SHP77 treated with DMSO at 0.1 percent for 48 hours (cell line): ENCODE measurements around the gene TRAP1.
"Not testable (repeated sequence)": the region's sequence is repeated elsewhere in the genome, so short reads cannot be mapped to it uniquely, and the experiment has no call there.

Experiments used
- DNase-seq: peaks from one replicate; lab custom pipeline; 2025; lab: John Stamatoyannopoulos, UW

Gene TRAP1

GRCh38 chr16:3673676-3674377 is 43.5 kb downstream of the TRAP1 start:
- no peak for DNase-seq

- no peak for DNase-seq
Measured at GRCh38 chr16:3673201-3673600, 44.1 kb downstream of the TRAP1 start.

- no peak for DNase-seq
Measured at GRCh38 chr16:3672571-3673041, 44.7 kb downstream of the TRAP1 start.

GRCh38 chr16:3671424-3671823 is 45.9 kb downstream of the TRAP1 start:
- DNase-seq = no peak

- DNase-seq = no peak
Measured at GRCh38 chr16:3670711-3671110, 46.6 kb downstream of the TRAP1 start.

- DNase-seq = no peak
Measured at GRCh38 chr16:3669082-3669481, 48.2 kb downstream of the TRAP1 start.

- no peak for DNase-seq
Measured at GRCh38 chr16:3668626-3669025, 48.7 kb downstream of the TRAP1 start.

- no peak for DNase-seq
Measured at GRCh38 chr16:3665508-3665907, 51.8 kb downstream of the TRAP1 start.

- no peak for DNase-seq
Measured at GRCh38 chr16:3664187-3664896, 53.0 kb downstream of the TRAP1 start.

- no peak for DNase-seq
Measured at GRCh38 chr16:3662601-3663000, 54.7 kb downstream of the TRAP1 start.

GRCh38 chr16:3661922-3662321 is 55.4 kb downstream of the TRAP1 start:
- DNase-seq = no peak

GRCh38 chr16:3661311-3661710 is 56.0 kb downstream of the TRAP1 start:
- no peak for DNase-seq

- no peak for DNase-seq
Measured at GRCh38 chr16:3659251-3659650, 58.1 kb downstream of the TRAP1 start.

GRCh38 chr16:3656491-3657468 is 60.5 kb downstream of the TRAP1 start:
- DNase-seq = no peak

- not testable (repeated sequence) for DNase-seq
Measured at GRCh38 chr16:3656160-3656490, 61.2 kb downstream of the TRAP1 start.

GRCh38 chr16:3655396-3656159 is 61.7 kb downstream of the TRAP1 start:
- DNase-seq = no peak

- no peak for DNase-seq
Measured at GRCh38 chr16:3655030-3655395, 62.3 kb downstream of the TRAP1 start.

GRCh38 chr16:3654249-3654991 is 62.9 kb downstream of the TRAP1 start, which contains the start of gene DNASE1:
Gene DNASE1 (plus strand): TSS chr16:3654691. CDS start chr16:3655374, 683 bp downstream.
- DNase-seq = no peak

GRCh38 chr16:3652373-3653195 is 64.7 kb downstream of the TRAP1 start:
- DNase-seq = no peak
